SK-N-SH treated with all-trans-retinoic acid at 6 μM for 48 hours (cell line): ENCODE results near the gene SPECC1.

ENCODE experiments used
- ARNTL ChIP-seq: fragments of 450-650 bp; formaldehyde crosslinking; IDR thresholded peaks from 2 replicates; pipeline ENCODE4 v1.5.0; 2020; ENCODE audit warnings: low read depth, mild to moderate bottlenecking, moderate library complexity, borderline replicate concordance
- CSRNP3 ChIP-seq: fragments of 250-450 bp; sonication (Bioruptor Pico); IDR thresholded peaks from 2 replicates; pipeline ENCODE4 v1.5.1; 2021; ENCODE audit warnings: mild to moderate bottlenecking, moderate library complexity
- ESRRG ChIP-seq: fragments of 250-450 bp; sonication (Bioruptor Pico); IDR thresholded peaks from 2 replicates; pipeline ENCODE4 v1.6.1; 2021; ENCODE audit warnings: mild to moderate bottlenecking
- SNAI2 ChIP-seq: fragments of 250-450 bp; sonication (Bioruptor Pico); IDR thresholded peaks from 2 replicates; pipeline ENCODE4 v1.5.0; 2020; ENCODE audit warnings: mild to moderate bottlenecking, moderate library complexity
- TOX ChIP-seq: fragments of 250-450 bp; sonication (Bioruptor Pico); IDR thresholded peaks from 2 replicates; pipeline ENCODE4 v1.8.0; 2021; ENCODE audit warnings: mild to moderate bottlenecking, moderate library complexity, borderline replicate concordance
- ZFP3 ChIP-seq: fragments of 250-450 bp; sonication (Bioruptor Pico); IDR thresholded peaks from 2 replicates; pipeline ENCODE4 v1.5.0; 2020; ENCODE audit warnings: mild to moderate bottlenecking, moderate library complexity
- ZFP30 ChIP-seq: fragments of 450-650 bp; formaldehyde crosslinking; IDR thresholded peaks from 2 replicates; pipeline ENCODE4 v1.5.0; 2022; ENCODE audit warnings: mild to moderate bottlenecking, moderate library complexity
- ZNF8 ChIP-seq: fragments of 450-650 bp; formaldehyde crosslinking; IDR thresholded peaks from 2 replicates; pipeline ENCODE4 v1.5.0; 2020; ENCODE audit warnings: mild to moderate bottlenecking, moderate library complexity

DNA sequence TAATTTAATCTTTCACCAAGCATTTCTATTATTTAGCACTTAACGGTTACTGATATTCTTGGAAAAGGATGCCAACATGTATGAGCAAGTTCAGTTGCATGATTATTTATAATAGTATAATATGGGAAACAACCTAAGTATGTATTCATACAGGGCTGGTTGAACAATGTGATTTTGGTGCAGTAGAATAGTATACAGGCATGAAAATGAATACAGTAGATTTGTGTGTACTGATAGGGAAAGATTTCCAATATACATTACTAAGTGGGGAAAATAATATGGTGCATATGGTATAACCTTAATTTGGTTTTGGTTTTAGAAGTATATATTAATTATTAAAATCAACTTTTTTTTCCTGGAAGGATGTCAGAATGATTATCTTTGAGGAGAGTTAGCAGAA is 109.1 kb downstream of the SPECC1 start:
- TF ChIP-seq TOX (CRISPR knock-in tag) = no peak
- no peak for TF ChIP-seq SNAI2 (CRISPR knock-in tag)
- no peak for TF ChIP-seq ZNF8 (CRISPR knock-in tag)
- TF ChIP-seq ZFP30 (CRISPR knock-in tag) = no peak
- TF ChIP-seq ESRRG = no peak
- TF ChIP-seq CSRNP3 (CRISPR knock-in tag) = no peak
- TF ChIP-seq ARNTL (CRISPR knock-in tag) = no peak
- TF ChIP-seq ZFP3 = no peak
